ENCODE data around the gene CILP2. TPM values are rescaled to one million over a fixed set of nuclear protein-coding genes. Genes with fewer than 3 reads are reported as not detected.

Gene CILP2
- total RNA-seq, 1 experiment from 2014 or later: 0.77 TPM

DNA sequence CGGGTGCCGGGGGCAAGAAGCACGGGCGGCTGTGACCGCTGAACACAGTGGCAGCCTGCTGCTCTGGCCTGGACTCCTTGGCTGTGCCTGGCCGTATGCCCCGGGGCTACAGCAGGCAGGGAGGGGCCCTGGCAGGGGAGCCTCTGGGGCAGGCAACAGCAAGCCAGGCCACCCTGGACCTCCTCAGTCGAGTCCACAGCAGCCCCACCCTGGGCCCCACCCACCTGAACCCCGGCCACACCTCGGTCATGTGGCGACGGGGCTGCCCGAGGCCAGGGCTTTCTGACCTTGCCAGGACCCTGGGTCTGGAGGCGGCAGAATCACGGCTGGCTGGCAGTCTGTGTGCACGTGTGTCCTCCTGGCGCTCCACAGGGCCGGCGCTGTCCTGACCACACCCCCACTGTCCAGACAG, 8.7 kb downstream of the CILP2 start:
- H3K9me3 ChIP-seq (ENCODE audit: low read depth, low read length, poor library complexity, severe bottlenecking): no peaks in the 10 kb centered on the region
- no peaks in the 10 kb centered on the region for H3K4me1 ChIP-seq (ENCODE audit: insufficient read depth, low read length, poor library complexity, severe bottlenecking)
- no peaks in the 10 kb centered on the region for H3K36me3 ChIP-seq (ENCODE audit: insufficient read depth, low read length, poor library complexity, severe bottlenecking)
- CTCF ChIA-PET: no interaction called here
- H3K27me3 ChIP-seq (replicated peaks; ENCODE audit: insufficient read depth, low read depth, low read length, poor library complexity): no peaks in the 10 kb centered on the region
- intact Hi-C loops (cut with micrococcal nuclease; ENCODE audit: unreplicated experiment): no loop called here
- H3K4me3 ChIP-seq (ENCODE audit: low read depth, low read length, poor library complexity, severe bottlenecking): no peak overlapping the region
- no peak overlapping the region for H3K27ac ChIP-seq (ENCODE audit: low read depth, low read length, poor library complexity, severe bottlenecking)
- no TSS peak for BruUV-seq (replicated peaks)
- POLR2A ChIA-PET (ENCODE audit: low non-redundant PET): no interaction called here
- no peak for DNase-seq (ENCODE audit: low spot score)
- no peak for TF ChIP-seq EZH2 (IDR thresholded peaks at IDR 0.05; ENCODE audit: borderline replicate concordance, low read depth, low read length, poor library complexity, severe bottlenecking)
- TF ChIP-seq, protein P1, sequence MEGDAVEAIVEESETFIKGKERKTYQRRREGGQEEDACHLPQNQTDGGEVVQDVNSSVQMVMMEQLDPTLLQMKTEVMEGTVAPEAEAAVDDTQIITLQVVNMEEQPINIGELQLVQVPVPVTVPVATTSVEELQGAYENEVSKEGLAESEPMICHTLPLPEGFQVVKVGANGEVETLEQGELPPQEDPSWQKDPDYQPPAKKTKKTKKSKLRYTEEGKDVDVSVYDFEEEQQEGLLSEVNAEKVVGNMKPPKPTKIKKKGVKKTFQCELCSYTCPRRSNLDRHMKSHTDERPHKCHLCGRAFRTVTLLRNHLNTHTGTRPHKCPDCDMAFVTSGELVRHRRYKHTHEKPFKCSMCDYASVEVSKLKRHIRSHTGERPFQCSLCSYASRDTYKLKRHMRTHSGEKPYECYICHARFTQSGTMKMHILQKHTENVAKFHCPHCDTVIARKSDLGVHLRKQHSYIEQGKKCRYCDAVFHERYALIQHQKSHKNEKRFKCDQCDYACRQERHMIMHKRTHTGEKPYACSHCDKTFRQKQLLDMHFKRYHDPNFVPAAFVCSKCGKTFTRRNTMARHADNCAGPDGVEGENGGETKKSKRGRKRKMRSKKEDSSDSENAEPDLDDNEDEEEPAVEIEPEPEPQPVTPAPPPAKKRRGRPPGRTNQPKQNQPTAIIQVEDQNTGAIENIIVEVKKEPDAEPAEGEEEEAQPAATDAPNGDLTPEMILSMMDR (conservative IDR thresholded peaks at IDR 0.05; ENCODE audit: low read depth, low read length): no peak

DNA sequence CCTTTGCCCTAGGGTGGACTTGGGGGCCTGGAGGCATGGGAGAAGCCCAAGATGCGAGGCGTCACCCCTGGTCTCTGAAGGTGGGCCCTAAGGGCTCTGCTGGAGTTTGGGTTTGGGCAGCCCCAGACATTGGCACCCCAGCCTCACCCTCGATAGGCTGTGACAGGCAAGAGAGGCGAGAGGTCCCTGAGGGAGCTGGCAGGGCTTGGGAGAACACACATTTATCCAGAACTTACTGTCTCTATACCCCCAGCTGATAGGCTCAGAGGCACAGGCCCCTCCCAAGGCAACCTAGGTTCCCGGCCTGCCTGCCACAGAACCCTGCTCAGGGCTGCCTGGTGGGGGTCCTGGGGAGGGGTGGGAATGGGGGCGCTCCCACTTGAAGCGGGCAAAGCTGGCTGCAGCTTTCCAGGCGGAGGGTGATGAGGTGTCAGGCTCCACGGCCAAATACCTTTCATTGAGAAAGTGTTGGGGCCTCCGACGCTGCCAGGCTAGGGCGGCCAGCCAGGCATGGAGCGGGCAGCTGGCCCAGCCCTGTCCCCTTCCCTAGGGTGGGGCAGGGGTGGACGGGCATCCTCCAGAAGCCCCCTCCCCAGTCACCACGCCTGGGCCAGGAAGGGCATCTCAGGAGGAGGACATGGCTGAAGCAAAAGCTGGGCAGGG, 9.7 kb downstream of the CILP2 start:
- Histone ChIP-seq H3K4me1 (ENCODE audit: insufficient read depth, low read length, poor library complexity, severe bottlenecking) (no peaks in the 10 kb centered on the region), H3K36me3 (ENCODE audit: insufficient read depth, low read length, poor library complexity, severe bottlenecking) (no peaks in the 10 kb centered on the region), H3K27me3 (replicated peaks; ENCODE audit: insufficient read depth, low read depth, low read length, poor library complexity) (no peaks in the 10 kb centered on the region), H3K4me3 (ENCODE audit: low read depth, low read length, poor library complexity, severe bottlenecking) (no peak overlapping the region), H3K9me3 (ENCODE audit: low read depth, low read length, poor library complexity, severe bottlenecking) (no peaks in the 10 kb centered on the region), H3K27ac (ENCODE audit: low read depth, low read length, poor library complexity, severe bottlenecking) (no peak overlapping the region)
- ChIA-PET CTCF (no interaction called here), POLR2A (ENCODE audit: low non-redundant PET) (no interaction called here)
- intact Hi-C loops (cut with micrococcal nuclease; ENCODE audit: unreplicated experiment): no loop called here
- no peak for DNase-seq (ENCODE audit: low spot score)
- TF ChIP-seq, protein P1 (conservative IDR thresholded peaks at IDR 0.05; ENCODE audit: low read depth, low read length): no peak
- no peak for TF ChIP-seq EZH2 (IDR thresholded peaks at IDR 0.05; ENCODE audit: borderline replicate concordance, low read depth, low read length, poor library complexity, severe bottlenecking)
- BruUV-seq (replicated peaks): no TSS peak

DNA sequence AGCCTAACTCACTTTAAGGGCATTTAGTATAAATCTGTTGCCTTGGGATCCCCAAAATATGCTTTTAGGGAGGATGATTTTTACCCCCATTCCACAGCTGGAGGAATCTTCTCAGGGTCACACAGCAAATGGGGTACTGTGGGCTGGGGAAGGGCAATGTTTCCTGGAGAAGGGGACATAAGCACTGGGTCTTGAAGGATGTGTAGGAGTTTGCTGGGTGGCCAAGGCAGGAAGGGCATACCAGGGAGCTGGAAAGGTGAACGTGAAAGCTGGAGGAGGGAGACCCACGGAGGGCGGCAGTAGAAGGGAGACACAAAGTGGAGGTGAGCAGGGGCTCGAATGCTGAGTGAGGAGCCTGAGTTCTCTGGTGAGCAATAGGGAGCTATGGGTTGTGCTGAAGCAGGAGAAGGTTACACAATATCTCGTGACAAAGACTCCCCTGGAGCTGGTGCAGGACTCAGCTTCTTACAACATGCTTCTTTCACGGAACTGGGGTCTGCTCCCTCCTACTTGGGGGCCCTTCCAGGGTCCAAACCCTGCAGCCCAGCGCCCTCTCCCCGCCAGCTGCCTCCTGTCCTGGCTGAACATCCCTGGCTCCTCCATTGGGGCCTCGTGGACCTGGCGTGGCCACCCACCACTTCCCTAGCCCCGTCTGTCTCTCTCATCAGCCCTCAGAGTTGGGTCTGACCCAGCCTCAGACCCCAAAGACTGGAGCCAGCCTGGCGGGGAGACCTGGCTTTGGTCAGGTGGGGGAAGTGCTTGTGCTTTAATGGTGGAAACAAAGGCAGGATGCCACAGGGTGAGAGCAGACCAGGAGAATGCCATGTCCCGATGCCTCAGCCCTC, 11.1 kb downstream of the CILP2 start:
- Histone ChIP-seq H3K4me1 (ENCODE audit: insufficient read depth, low read length, poor library complexity, severe bottlenecking) (no peaks in the 10 kb centered on the region), H3K9me3 (ENCODE audit: low read depth, low read length, poor library complexity, severe bottlenecking) (no peaks in the 10 kb centered on the region), H3K36me3 (ENCODE audit: insufficient read depth, low read length, poor library complexity, severe bottlenecking) (no peaks in the 10 kb centered on the region), H3K27ac (ENCODE audit: low read depth, low read length, poor library complexity, severe bottlenecking) (no peak overlapping the region), H3K27me3 (replicated peaks; ENCODE audit: insufficient read depth, low read depth, low read length, poor library complexity) (no peaks in the 10 kb centered on the region), H3K4me3 (ENCODE audit: low read depth, low read length, poor library complexity, severe bottlenecking) (no peak overlapping the region)
- intact Hi-C loops (cut with micrococcal nuclease; ENCODE audit: unreplicated experiment): no loop called here
- POLR2A ChIA-PET (ENCODE audit: low non-redundant PET): no interaction called here
- BruUV-seq (replicated peaks): no TSS peak
- CTCF ChIA-PET: no interaction called here
- no peak for DNase-seq (ENCODE audit: low spot score)
- TF ChIP-seq EZH2 (IDR thresholded peaks at IDR 0.05; ENCODE audit: borderline replicate concordance, low read depth, low read length, poor library complexity, severe bottlenecking): no peak
- TF ChIP-seq, protein P1 (conservative IDR thresholded peaks at IDR 0.05; ENCODE audit: low read depth, low read length): no peak
